GM21576 (cell line): ENCODE results near the gene LMOD1.
"Not testable (repeated sequence)": the region's sequence is repeated elsewhere in the genome, so short reads cannot be mapped to it uniquely, and the experiment has no call there.

ENCODE experiments used
- ATAC-seq: cut with Tn5 transposase; IDR thresholded peaks from one replicate; pipeline ENCODE4 v1.9.1; 2021; ENCODE audit warnings: mild to moderate bottlenecking, moderate library complexity; ENCODE audit not compliant: unreplicated experiment

The LMOD1 gene

DNA sequence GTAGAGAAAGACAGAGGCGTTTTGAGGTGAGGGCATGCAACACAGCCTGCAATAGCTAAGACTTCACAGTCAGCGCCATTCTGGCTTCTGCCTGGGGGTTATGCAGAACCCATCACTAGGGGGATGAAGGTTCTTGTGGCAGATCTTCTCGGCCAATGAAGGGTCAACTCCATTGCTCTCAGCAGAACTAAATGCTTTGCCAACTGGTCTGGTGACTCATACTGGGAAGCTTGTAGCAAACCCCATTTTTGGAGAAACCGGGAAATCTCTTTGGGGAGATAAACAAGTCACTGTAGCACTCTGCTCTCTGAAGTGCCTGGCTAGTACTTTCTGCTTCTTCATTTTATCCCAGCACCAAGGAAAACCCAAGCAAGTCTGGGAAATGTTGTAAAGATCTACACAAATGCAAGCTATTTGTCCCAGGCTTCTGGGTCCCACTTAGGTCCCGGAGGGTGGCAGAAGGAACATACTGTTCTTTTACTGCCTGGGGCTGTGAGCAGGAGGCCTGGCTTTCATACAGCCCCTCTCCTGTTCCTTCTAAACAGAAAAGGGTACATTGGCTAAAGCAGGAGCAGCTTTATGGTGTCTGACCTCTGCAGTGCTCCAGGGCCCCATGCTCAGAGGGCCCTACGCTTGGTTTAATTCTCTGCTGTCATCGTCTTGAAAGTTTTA lies 28.9 kb downstream of the LMOD1 start:
- ATAC-seq = no peak

DNA sequence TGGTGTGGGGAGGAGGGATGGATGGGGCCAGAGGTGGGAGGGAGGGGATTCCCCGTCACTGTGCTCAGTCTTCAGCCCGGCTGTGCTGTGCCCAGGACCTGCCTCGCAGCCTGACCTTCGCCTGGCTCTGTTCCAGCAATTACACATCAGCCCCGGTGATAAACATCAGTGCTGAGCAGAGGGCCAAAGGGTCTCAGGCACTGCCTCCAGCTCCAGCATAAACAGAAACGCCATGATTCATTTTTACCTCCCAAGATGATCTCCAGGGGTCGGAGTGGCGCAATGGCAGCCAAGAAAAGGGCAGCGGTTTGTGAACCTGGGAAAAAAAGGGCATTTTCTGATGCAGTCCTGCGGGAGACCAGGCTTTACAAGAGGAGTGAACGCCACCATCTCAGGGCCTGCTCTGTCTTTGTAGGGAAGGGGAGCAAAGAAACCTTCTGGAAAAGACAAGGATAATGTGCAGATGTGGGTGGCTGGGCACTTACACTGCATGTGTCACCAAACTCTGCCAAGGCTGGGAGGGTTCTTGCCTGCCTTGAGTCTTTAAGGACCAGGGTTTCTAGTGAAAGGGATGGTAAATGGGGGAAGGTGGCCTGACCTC lies 29.6 kb downstream of the LMOD1 start:
- ATAC-seq = no peak

DNA sequence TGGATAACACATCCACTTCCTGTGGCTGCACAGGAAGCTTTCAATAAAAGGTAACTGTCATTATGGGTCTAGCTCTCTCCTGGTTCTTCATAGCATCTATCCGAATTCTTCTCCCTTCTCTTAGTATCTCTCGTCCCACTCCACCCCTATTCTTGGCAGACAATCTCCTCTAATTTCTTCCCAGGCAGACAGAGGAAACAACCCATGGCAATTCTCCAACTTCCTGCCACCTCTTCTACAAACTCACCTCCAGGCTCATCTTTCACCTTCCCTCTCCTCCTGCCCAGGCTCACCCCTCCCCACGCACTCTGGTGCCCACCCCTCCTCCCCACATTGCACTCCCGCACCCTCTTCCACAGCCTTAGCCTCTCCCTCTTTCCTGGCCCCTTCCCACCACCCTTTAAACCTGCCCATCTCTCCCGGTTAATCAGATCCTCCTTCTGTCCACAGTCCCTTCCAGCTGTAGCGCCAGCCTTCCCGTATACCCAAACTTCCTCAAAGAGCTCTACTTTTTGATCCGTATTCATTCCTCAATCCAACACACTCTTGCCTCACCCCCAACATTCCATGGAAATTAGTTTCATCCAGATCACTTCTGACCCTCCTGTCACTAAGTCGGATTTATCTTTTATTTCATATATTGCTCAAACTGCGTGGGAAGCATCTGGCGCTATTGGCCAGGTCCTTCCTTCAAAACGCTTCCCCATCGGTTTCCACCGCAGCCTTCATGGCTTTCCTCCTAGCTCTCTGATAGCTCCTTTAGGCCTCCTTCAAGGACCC lies 31.7 kb downstream of the LMOD1 start:
- ATAC-seq = no peak

DNA sequence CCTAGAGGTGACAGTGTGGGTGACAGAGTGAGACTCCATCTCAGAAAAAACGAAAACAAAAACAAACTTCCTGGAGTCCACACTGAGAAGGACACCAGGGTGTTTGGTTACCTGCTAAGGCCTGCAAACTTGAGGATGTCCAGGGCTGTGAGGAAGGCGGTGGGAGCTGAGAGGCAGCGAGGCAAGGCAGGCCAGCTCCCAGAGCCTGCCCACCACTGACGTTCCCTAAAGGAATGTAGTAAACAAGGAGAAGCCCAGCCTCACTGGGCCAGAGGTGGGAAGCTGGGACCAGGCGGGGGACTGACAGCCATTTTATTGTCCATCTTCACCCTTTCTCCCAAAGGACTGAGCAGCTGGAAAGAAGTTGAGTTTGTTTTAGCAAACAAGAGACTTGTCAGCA lies 33.5 kb downstream of the LMOD1 start:
- no peak for ATAC-seq

DNA sequence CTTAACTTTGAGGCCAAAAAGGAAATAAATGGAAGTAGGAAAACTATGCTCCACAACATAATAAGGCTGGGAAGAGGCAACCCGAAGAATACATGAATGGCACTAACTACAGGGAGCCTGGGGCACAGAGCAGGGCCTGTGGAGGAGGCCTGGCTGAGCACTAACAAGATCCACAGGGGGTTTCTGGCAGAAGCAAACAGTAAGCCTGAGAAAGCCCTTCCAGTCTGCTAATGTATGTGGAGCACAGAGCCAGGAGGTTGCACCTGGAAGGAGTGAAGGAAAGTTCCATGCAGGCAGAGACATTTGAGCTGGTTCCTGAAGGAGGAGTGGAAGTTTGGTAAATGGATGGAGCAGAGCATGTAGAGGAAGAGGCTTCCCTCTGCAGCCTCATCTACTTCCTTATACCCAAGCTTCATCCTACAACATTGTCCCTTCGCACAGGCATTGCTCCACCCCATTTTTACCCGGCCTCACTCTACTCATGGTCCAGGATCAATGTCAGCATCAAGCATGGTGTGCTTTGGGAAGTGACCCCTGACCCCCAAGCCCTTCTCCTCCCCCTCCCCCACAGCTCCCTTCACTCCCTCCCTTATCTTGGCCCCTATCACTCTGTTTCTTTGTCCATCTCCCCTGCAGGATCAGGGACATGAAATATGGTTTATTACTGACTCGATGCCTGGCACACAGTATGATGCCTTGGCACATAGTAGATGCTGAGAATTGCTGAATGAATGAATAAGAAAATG lies 34.3 kb downstream of the LMOD1 start:
- no peak for ATAC-seq

DNA sequence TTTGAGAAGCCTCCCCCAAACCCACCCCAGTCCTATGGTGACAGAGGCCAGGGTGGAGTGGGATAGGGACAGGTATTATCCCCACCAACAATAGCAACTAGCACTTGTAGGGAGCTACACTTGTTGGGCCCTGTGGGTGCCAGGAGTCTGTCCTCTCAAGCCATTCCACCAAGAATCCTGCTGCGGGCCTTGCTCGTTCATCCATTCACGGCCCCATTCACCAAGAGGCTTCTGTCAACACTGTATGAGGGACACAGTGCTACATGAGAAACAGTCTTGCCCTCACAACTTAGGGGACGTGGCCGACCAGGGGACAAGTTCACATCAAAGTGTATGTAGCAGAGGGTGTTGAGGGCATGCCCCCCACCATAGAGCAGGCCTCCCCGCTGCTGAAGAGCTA lies 38.7 kb downstream of the LMOD1 start:
- ATAC-seq = no peak

DNA sequence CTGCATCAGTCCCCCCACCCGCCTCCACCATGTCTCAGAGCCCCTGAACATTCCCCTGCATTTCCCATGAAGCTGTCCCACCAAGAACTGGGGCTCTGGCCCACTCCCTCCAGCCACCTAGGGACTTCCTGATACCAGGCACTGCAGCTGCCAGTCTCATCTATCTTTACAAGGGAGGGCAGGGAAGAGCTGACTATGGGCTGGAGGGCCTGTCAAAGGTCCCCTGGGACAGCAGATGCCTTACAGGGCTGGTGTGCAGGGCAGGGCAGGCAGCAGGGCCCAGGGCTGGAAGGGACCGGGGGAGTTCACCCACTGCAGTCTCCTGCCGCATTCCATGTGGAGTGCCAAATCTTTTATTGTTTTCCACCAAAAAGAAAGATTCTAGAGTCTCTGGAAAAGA lies 40.0 kb downstream of the LMOD1 start:
- ATAC-seq = no peak

DNA sequence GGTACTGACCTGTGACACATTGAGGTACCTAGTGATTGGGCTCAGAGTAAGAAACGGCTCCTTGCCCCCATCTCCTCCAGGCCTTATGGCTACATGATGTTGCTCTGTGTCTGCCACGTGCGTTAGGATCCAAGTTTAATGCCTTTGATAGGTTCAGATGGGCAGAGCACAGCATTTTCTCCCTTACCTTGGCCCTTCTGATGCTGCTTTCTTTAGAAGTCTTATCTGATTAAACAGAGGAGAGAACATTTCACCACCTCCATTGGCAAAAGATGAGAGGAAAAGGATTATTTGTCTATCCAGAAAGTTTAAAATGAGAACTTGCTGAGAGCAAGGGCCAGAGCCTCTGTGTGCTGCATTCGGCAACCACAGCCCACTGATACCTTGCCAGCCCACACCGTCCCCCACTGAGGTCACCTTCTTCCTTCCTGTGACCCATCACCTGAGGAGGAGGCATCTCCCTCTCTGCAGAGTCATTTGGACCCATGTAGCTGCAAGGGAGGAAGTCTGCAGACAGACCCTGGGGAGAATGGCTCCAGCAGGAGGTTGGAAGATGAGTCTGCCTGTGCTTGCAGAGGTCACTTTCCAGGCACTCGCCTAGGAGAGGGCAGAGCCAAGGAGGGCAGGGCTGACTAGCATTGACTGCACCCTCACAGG lies 41.0 kb downstream of the LMOD1 start:
- no peak for ATAC-seq

DNA sequence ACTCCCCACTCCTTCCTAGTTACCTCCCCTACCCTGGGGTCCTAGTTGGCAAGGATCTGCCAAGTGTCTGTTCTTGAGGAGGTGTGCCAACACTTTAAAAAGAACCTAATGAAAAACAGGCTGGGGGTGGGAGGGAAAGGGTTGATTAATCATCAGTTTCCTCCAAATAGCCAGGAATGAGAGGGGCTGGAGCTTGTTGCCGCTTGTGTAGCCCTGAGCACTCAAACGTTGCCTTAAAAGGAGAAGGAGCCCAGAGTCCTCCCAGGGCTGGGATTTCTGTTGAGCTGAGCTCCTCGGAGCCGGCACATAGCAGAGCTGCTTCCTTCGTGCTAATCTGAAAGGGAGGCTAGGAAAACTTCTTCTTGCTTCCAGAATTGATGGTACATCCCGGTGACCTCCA lies 41.8 kb downstream of the LMOD1 start:
- no peak for ATAC-seq

DNA sequence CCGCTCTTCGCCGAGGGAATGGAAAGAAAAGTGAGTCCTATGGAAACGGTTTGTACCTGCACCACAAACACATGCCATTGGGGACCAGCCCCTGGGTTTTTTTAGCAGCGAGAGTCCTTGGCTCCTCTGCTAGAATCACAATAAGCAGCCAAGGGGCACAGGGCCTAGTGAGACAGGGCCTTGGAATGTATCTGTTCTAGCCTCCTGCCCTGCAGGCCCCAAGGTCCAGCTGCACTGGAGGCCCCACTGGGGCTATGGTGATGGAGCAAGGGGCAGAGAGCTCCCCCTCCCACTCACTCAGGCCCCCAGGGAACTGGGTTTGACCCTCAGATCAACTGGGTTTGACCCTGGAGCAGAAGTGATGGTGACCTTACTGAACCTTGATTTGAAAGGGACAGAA lies 43.2 kb downstream of the LMOD1 start:
- ATAC-seq = no peak

DNA sequence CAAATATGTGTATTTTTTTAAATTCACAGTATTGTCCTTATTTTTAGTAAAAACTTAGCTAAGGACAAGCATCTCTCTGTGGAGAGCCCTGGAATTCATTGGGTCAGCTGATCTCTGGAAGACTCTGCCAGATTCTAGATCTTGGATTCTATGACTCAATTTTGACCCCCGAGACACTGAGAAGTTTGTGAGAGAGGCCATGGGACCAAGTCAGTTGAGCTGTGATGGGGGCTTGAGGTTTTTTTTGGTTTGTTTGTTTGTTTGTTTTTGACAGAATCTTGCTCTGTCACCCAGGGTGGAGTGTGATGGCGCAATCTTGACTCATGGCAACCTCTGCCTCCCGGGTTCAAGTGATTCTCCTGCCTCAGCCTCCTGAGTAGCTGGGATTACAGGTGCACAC lies 44.1 kb downstream of the LMOD1 start:
- no peak for ATAC-seq

DNA sequence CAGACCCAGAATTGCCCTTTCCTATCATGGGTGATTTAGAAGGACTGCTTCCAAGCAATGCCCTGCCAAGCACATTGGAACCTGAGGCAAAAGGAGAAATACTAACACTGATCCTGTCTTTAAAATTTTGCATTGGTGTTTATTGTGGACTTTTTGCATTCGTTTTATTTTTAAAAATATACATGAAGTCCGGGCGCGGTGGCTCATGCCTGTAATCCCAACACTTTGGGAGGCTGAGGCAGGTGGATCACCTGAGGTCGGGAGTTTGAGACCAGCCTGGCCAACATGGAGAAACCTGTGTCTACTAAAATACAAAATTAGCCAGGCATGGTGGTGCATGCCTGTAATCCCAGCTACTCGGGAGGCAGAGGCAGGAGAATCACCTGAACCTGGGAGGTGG lies 45.3 kb downstream of the LMOD1 start:
- not testable (repeated sequence) for ATAC-seq

DNA sequence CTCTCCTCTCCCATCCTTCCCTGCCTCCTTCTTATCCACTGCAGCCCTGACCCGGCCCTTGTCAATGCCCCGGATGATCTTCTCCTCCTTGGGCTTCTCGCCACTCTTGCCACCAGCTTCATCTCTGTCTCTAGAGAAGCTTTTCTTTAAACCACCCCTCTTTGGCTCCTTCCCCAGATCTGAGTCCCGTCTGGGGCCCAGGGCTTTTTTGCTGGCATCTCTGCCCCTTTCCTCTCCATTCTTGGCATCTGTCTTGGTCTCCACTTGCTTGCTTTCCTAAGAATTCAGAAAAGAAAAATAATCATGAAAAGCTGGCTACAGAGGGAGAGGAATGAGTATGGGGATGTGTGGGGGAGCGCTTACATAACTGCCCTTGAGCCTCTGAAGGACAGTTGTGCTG lies 45.9 kb downstream of the LMOD1 start:
- no peak for ATAC-seq

DNA sequence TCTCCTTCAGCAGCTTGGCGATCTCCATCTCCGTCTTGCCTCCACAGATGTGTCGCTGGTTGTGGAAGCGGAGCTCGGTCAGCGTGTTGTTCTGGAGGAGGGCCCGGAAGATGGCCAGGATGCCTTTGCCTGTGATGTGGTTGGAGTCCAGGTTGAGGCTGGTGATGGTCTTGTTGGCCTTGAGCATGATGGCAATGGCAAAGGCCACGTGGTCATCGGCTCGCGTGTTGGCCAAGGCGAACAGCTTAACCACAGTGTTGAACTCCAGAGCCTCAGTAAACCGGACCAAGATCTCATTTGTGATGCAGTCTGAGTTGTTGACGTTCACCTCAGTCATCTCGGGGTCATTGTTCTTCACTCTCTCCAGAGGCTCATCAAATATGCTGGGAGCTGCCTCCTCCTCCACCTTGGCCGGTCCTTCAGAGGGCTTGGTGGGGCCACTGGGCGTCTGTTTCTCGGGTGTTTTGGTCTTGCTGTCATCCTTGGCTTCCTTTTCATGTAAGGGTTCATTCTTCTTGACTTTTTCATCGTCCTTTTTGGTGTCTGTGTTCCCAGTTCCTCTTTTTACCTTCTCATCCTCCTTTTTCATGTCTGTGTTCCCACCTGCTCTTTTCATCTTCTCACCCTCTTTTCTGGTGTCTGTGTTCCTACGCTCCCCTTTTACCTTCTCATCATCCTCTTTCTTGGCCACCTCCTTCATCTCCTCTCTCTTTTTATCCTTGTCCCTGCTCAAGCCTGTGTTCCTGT lies 46.5 kb downstream of the LMOD1 start:
- ATAC-seq = no peak

DNA sequence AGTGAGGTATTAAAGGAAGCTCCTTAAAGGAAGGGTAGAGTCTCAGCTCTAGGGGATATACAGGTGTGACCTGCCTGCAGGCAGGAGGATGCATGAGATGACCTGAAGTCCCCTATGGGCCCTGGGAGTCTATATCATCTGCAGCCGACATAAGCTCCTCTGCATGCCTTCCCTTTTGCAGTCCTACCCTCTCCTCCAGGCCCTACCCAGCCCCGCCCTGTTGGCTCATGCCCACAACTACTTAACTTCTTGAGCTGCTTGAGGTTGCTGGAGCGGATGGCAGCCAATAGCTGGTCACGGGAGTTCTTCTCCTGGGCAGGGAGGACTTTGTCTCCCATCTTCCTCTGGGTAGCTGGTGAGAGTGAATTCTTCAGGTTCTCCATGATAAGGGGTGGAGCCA lies 47.4 kb downstream of the LMOD1 start:
- no peak for ATAC-seq

DNA sequence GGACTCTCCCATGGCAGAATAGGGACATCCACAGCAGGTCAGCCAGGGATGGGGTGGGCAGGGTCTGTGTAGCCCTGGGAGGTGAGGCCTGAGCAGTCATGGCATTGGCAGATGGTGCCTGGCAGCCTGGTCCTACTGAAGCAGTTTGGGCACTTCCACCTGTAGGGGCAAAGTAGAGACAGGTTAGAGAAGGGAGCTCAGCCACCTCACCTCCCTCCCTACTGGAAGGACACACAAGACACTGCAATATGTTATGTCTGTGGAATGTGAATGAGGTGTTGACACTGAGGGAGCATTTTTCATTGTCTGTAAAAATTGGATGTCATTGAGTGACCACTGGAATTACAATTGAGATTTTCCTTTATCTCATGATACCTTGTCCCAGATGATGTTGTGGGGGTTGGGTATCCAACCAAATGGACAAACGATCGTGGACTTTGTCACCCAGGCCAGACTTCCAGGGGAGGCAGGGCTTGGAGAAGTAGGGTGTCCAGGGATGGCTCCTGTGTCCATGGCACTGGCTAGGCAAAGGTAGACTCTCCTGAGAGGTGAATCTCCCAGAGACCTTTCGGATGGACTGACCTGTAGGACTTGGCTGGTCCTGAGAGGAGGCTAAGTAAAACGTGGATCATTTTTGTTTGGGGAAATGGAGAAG lies 48.0 kb downstream of the LMOD1 start:
- no peak for ATAC-seq

DNA sequence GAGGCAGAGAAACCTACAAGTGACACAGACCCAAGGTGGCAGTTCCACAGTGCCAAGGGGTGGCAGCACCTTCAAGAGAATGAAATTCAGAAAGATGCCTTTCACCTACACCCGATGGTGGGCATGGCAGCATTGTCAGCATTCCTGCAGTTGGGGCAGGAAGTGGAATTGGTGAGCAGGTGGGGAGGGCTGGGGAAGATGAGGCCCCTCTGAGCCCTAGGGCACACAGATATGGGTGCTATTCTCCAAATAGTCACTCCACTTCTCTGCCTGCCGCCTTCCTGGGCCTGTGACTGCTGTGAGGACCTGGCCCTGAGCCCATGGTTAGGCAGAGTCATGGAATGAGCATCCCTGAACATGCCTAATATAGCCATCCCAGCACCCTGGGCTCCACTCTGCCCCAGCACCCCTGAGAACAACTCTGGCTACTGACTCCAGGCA lies 49.4 kb downstream of the LMOD1 start:
- no peak for ATAC-seq

DNA sequence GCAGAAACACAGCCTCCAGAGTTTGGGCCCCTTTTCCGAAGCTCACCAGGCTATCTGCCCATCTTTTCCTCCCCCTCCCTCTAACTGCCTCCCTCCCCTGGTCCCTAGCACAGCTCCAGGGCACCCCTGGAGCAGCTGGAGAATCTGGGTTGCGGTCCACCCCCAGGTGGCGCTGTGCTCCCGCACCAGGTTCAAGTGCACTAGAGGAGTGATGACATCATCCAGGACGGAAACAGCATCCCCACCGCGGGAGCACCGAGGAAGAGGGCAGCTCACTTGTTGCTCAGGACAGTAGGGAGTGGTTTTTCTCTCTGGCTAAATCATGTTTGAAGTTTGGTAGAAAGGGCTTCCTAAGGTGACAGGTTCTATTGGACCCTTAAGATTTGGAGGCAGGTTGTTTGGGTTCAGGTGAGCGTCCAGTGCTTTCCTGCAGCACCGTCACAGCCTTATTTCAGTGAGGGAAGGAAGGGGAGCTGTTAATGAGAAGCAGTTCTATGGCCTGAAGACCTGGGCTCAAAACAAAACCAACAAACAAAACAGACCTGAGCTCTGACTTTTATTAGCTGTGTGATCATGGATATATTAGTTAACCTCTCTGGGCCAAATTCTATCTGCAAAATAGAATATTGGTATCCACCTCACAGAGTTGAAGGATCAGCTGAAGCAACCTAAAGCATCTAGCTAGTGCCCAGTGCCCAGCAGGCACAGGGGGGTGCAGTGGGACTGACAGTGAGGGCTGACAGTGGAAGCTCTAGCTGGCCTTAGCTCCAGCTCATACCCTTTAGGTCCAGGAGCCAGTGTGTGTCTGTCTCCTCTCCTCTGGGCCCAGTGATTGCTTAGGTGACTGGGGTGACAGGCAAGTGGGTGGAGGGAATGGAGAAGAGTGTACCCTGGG lies 50.2 kb downstream of the LMOD1 start:
- ATAC-seq = peak; percentile 88
